Anterior cingulate cortex (tissue), 58 donors: Measurements from ENCODE around the gene CTCFL.

Source experiments
- DNase-seq, 58 donors: peaks; one replicate each; lab custom pipeline; 2025; lab: John Stamatoyannopoulos, UW

Gene CTCFL

DNA sequence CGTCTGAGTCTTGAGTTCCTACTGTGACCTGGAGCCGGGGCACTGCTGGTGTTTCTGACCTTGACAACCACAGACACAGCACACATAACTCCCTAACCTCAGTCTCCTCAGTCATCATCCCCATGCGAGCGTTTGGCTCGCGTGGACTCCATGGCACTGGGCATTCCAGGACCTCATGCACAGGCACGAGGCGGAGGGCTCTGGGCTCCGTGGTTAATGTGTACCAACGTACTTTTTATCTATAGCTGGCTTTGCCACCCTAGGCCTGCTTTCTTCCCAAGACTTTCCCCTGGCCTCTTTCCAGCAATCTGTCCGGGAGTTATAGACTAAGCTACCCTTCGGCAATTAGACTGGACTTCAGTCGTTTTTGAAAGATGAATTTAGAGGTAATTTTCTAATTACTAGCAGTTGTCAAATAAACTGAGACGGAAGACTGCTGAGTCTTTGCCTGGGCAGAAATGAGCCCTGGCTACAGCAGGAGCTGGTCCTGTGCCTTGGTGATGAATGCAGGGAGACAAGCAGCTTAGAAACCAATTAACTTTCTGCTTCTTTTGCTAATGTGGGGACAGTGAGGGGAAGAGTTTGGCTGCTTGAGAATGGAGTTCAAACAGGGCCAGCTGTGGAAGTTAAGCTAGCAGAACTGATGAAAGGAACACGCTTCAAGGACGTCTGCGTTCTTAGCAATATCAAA is 16.1 kb upstream of the CTCFL start:
- peak in 1 of 58 donors; percentile 4 for DNase-seq

DNA sequence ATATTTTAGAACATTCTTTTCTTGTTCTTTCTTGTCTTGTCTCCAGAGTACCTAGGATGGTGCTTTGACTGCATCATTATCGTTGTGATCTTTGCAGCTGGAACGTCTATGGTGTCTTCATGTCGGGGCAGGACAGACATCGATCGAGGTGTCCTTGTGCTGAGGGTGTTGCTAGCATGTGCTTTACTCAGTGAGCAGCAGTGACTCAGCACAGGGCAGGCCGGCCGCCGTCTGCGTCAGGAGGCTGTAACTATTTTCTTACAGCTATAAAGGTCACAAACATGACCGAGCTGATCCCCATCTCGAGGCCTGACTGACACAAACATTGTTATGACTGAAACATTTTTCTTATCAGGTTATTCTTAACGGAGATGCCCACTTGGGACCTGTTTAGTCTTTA is 14.9 kb upstream of the CTCFL start:
- no peak for DNase-seq

GRCh38 chr20:57537822-57538221 is 12.9 kb upstream of the CTCFL start:
- no peak for DNase-seq

GRCh38 chr20:57536771-57537724 is 12.1 kb upstream of the CTCFL start:
- DNase-seq, result no peak

DNA sequence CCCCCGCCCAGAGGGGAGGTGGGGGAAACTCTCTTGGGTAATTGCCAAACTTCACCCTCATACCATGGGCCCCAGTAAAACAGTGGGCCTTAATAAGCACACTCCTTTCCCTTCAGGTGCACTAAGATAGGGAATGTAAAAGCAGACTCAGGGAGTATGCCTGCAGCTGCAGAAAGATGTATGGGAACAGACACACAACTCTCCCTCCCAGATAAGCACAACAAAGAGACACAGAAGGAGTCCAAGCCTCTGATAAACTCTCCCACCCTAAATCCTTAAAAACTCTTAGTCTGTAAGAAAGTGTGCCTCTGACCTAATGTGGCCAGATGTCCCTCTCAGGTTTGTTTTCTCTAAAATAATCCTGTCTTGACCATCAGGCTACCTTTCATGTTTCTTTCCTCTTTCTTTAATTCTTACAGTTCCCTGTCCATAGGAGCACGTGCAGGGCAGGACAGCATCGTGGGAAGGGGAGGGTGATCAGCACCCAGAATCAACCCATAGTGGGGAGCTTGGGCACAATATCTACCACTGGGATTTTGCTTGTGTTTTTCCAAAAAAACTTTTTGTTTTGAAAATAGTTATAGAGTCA is 11.3 kb upstream of the CTCFL start:
- no peak for DNase-seq

DNA sequence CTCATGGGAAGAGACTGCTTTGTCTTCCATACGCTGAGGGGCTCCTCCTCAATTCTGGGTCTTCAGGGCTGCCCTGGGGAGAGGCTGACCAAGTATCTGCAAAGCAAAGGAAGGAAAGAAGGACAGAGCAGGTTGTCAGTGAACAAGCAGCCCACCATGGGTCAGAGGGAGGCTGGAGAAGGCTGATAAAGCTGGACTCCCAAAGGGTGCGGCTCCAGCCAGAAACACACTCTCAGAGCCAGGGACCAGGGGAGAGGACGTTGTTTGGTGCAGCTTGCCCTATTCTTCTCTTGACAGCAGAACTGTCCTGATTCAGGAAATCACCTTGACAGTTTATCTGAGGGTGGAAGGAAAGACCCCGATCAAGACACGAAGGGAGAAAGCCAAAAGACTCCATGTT is 10.4 kb upstream of the CTCFL start:
- DNase-seq, result no peak

DNA sequence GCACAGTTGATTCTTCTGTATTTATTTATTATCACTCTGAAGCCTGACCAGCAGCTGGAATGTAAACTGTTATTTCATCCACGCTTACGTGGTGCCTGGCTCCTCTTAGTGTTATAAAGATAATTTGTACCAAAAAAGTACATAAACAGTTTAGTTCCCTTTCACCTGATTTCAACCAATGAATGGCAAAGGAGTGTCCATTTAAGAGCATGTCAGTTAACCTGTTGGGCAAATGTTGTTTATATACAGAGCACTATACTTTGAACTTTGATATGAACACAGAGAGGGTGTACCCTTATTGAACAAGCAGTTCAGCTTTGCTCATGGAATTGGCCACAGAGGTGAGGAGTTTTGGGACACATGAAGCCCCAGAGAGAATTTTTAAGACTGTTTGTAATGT is 7.2 kb upstream of the CTCFL start:
- no peak for DNase-seq

DNA sequence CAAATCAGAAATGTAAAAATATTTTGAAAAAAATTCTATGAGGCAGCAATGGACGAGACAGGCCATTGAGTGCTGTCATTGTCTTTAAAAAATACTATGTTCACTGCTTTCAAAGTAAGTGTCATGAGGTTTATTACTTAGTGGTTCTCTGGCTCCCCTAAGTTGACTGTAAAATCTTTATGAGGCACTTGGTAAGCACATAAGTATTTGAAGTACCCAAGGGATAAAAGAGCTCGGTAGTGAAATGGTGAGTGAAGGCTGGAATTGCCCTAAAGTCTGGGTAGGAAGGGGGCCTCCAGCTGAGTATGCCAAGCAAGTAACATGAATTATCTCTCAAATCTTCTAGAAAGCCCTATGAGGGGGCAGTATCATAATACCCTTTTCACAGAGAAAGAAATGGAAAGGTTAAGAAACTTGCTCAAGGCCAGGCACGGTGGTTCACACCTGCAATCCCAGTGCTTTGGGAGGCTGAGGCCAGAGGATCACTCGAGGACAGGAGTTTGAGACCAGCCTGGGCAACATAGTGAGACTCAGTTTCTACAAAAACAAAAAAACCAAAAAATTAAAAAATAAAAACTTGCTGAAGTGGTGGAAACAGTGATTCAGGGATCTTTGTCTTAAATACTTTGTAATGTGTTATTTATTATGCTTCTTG is 5.5 kb upstream of the CTCFL start:
- DNase-seq, result no peak

- no peak for DNase-seq
Measured at GRCh38 chr20:57529810-57530209, 4.9 kb upstream of the CTCFL start.

GRCh38 chr20:57529160-57529585 is 4.2 kb upstream of the CTCFL start:
- DNase-seq, result no peak

DNA sequence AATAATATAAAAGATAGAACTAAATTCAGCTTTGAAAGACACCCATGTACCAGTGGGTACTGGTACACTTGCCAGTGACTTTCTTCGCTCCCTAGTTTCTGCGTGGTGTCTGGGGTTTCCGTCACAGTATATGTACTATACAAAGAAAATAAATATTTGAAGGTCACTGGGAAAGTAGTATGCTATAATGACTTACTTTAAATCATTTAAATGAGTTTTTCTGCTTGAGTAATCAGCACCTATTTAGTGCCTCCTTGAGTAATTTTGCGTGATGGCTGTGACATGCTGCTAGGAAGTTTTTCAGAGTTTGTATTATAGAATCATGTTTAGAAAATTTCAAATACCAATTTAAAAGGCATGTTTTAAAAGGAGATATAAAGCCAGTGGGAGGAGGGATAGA is 3.2 kb upstream of the CTCFL start:
- no peak for DNase-seq

DNA sequence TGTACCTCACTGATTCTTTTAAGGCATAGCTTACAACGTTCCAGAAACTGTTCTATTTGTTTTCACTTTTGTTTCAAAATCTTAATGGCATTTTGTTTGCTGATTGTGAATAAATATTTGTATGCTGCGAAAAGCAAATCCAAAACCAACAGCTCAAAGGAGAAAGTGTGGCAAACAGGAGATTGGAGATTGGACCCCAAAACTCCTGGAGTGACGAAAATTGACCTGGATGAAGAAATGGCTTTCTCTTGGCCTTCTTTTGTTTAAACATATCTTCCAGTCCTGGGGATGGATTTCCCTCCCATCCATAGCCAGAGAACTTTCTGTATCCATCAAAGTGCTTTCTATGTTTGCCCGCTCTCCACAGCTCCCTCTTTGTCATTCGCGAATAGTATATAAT is 2.8 kb upstream of the CTCFL start:
- DNase-seq, result no peak

DNA sequence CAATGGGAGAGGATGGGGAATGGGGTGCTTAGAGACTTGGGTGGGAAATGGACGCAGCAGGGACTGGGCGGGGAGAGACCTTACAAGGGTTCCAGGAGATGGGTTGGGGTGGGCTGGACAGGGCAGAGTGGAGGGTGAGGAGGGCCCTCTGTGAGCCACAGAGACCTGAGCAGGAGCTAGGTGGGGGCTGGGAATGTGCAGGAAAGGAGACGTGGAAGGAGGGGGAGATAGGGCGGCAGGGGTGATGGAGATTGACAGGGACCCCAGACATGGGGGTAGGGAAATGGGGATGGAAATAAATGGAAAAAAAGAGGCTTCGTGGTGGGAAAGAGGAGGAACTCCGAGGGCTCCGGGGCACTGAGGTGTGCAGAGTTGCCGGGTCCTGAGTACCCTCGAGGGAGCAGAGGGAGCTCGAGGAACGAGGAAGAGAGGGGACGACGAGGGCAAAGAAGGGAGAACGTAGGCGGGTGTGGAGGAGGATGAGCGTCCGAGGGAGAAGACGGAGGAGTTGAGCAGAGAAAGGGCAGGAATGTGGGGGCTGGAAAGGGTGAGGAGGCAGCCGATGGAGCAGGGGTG is 2.0 kb upstream of the CTCFL start:
- no peak for DNase-seq

DNA sequence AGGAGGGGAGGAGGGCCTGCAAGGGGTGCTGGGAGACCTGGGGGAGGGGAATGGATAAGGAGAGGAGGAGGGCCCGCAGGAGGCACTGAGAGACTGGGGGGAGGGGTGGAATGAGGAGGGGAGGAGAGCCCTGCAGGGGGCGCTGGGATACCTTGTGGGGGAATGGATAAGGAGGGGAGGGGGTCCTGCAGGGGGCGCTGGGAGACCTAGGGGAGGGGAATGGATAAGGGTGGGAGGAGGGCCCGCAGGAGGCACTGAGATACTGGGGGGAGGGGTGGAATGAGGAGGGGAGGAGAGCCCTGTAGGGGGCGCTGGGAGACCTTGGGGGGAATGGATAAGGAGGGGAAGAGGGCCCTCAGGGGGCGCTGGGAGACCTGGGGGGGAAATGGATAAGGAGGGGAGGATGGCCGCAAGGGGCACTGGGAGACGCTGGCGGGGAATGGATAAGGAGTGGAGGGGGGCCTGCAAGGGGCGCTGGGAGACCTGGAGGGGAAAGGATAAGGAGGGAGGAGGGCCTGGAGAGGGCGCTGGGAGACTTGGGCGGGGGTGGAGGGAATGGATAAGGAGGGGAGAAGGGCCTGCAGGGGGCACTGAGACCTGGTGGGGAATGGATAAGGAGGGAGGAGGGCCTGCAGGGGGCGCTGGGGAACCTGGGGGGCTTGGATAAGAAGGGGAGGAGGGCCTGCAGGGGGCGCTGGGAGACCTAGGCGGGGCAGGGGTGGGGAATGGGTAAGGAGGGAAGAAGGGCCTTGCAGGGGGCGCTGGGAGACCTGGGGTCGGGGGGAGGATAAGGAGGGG is 1.3 kb upstream of the CTCFL start:
- no peak for DNase-seq

DNA sequence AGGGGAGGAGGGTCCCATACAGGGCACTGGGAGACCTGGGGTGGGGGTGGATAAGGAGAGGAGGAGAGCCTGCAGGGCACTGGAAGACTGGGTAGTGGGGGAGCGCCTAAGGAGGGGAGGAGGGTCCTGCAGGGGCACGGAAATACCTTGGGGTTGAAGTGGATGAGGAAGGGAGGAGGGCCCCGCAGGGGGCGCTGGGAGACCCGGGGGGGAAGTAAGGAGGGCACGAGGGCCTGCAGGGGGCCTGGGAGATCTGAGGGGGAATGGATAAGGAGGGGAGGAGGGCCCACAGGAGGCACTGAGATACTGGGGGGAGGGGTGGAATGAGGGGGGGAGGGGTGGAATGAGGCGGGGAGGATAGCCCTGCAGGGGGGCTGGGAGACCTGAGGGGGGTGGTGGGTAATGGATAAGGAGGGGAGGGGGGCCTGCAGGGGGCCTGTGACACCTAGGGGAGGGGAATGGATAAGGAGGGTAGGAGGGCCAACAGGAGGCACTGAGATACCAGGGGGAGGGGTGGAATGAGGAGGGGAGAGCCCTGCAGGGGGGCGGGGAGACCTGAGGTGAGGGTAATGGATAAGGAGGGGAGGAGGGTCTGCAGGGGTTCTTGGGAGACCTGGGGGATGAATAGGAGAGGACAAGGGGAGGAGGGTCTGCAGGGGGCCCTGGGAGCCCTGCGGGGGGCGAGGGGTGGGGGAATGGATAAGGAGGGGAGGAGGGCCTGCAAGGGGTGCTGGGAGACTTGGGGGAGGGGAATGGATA is 567 bp upstream of the CTCFL start:
- DNase-seq, result no peak

DNA sequence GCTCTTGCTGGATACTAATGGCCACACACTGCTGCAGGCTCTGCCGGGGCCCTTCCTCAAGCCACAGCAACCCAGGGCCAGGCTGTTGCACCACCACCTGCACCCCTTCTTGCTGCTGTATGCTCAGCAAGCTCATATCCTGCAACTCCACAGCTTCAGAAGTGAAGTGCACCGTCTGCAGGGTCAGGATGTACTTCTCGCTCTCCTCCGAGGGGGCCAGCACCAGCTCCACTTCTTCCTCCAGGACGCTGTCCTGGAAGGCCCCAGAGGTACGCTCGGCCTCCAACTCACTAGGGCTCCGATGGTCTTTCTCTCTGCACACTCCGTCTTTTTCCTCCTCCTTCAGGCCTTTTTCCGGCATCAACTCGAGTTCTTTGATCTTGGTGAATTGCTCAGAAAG is 1.2 kb downstream of the CTCFL start:
- DNase-seq, result no peak

GRCh38 chr20:57522380-57523140 is 2.4 kb downstream of the CTCFL start:
- no peak for DNase-seq

DNA sequence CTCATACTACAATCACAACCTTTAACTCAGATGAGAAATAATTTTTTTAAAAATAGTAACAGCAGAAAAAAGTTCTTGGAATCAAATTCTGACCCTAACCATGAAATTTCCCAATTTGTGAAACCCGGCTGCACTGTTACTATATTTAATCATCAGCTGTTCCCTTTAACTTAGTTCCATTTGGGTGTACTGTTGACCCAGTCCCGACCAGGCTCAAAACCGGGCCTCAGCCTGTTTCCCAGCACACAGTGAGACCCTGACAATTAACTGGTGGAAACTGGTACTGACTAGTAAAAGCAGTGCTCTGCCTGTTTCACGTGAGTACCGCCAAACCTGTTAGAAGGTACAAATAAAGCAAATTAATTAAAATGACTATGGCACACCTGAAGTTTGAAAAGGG is 7.0 kb downstream of the CTCFL start:
- DNase-seq, result no peak
